Measurements from ENCODE around the gene THG1L. TPM values are rescaled to one million over a fixed set of nuclear protein-coding genes. Genes with fewer than 3 reads are reported as not detected.
"Not testable (repeated sequence)": the region's sequence is repeated elsewhere in the genome, so short reads cannot be mapped to it uniquely, and the experiment has no call there.

THG1L gene
- total and polyA plus RNA-seq, 2 donors (not counting 1 experiment from before 2014, with no cell fraction given) = 5.1 to 14.6 TPM

GRCh38 chr5:157698674-157699073 is 32.5 kb upstream of the THG1L start:
- peak; percentile 22 for DNase-seq
- CTCF ChIA-PET; H3K79me2 ChIP-seq (ENCODE audit: control insufficient read depth, insufficient read depth, low read length); H3K27me3 ChIP-seq (replicated peaks in 1 of 4; ENCODE audit: control extremely low read depth in 1 of 4, control insufficient read depth in 3 of 4, insufficient read depth in 4 of 4, low read length in 3 of 4); H3K9ac ChIP-seq (ENCODE audit: low read length); H3K4me3 Mint-ChIP-seq; POLR2A ChIA-PET; H3K27ac Mint-ChIP-seq; H3K4me1 Mint-ChIP-seq; H3K27me3 Mint-ChIP-seq; H3K4me2 ChIP-seq (replicated peaks; ENCODE audit: low read depth, low read length, poor library complexity, severe bottlenecking); H3K27ac ChIP-seq (ENCODE audit: low read length in 2 of 2); H2AFZ ChIP-seq (ENCODE audit: insufficient read depth, low read depth, low read length, poor library complexity, severe bottlenecking); H3K36me3 ChIP-seq (replicated peaks in 1 of 2; ENCODE audit: control extremely low read depth in 1 of 2, control insufficient read depth in 1 of 2, extremely low read depth in 1 of 2, insufficient read depth in 2 of 2, low read length in 1 of 2); ATAC-seq (ENCODE audit: low read depth); H4K20me1 ChIP-seq (ENCODE audit: control insufficient read depth, insufficient read depth, low read length, poor library complexity, severe bottlenecking); H3K9me3 Mint-ChIP-seq (ENCODE audit: insufficient read depth); intact Hi-C loops (cut with micrococcal nuclease); H3K4me3 ChIP-seq (ENCODE audit: control extremely low read depth in 1 of 5, extremely low read depth in 1 of 5, insufficient read depth in 1 of 5, low read depth in 2 of 5, low read length in 4 of 5); H3K4me1 ChIP-seq (ENCODE audit: control insufficient read depth in 2 of 2, insufficient read depth in 2 of 2, low read length in 2 of 2): not testable (repeated sequence)
- 80% methylated on average over 3 of the region's 4 CpGs for WGBS (ENCODE audit: insufficient coverage)
- peaks cover 7 to 25% (median 12%) of the 10 kb centered on the region in 3 donors for H3K9me3 ChIP-seq (ENCODE audit: control extremely low read depth in 1 of 3, control insufficient read depth in 2 of 3, insufficient read depth in 1 of 3, low read length in 2 of 3)

- Histone ChIP-seq H3K79me2 (ENCODE audit: control insufficient read depth, insufficient read depth, low read length) (no peaks in the 10 kb centered on the region), H3K27ac (ENCODE audit: low read length in 2 of 2) (no peak overlapping the region), H3K36me3 (replicated peaks in 1 of 2; ENCODE audit: control extremely low read depth in 1 of 2, control insufficient read depth in 1 of 2, extremely low read depth in 1 of 2, insufficient read depth in 2 of 2, low read length in 1 of 2) (no peaks in the 10 kb centered on the region), H3K4me1 (ENCODE audit: control insufficient read depth in 2 of 2, insufficient read depth in 2 of 2, low read length in 2 of 2) (no peaks in the 10 kb centered on the region), H2AFZ (ENCODE audit: insufficient read depth, low read depth, low read length, poor library complexity, severe bottlenecking) (no peak overlapping the region), H3K4me3 (ENCODE audit: control extremely low read depth in 1 of 5, extremely low read depth in 1 of 5, insufficient read depth in 1 of 5, low read depth in 2 of 5, low read length in 4 of 5) (no peak overlapping the region), H3K9me3 (ENCODE audit: control extremely low read depth in 1 of 3, control insufficient read depth in 2 of 3, insufficient read depth in 1 of 3, low read length in 2 of 3) (peaks cover 4 to 10% (median 5%) of the 10 kb centered on the region in 3 donors), H3K9ac (ENCODE audit: low read length) (no peak overlapping the region), H3K4me2 (replicated peaks; ENCODE audit: low read depth, low read length, poor library complexity, severe bottlenecking) (no peak overlapping the region), H4K20me1 (ENCODE audit: control insufficient read depth, insufficient read depth, low read length, poor library complexity, severe bottlenecking) (no peaks in the 10 kb centered on the region), H3K27me3 (replicated peaks in 1 of 4; ENCODE audit: control extremely low read depth in 1 of 4, control insufficient read depth in 3 of 4, insufficient read depth in 4 of 4, low read length in 3 of 4) (no peaks in the 10 kb centered on the region)
- no peak overlapping the region for H3K27ac Mint-ChIP-seq
- WGBS (ENCODE audit: insufficient coverage) = no CpG with 5 or more reads among the region's 3 CpGs
- ATAC-seq (ENCODE audit: low read depth) (no peak), DNase-seq (no peak)
- H3K9me3 Mint-ChIP-seq (ENCODE audit: insufficient read depth) = peaks cover 2% of the 10 kb centered on the region
- ChIA-PET POLR2A (no interaction called here), CTCF (no interaction called here)
- H3K27me3 Mint-ChIP-seq = no peaks in the 10 kb centered on the region
- no peak overlapping the region for H3K4me3 Mint-ChIP-seq
- TF ChIP-seq CTCF (IDR thresholded peaks at IDR 0.05) (no peak), EZH2 (IDR thresholded peaks at IDR 0.05; ENCODE audit: borderline replicate concordance, insufficient read depth, low read depth, low read length, poor library complexity, severe bottlenecking) (no peak)
- no peaks in the 10 kb centered on the region for H3K4me1 Mint-ChIP-seq
- intact Hi-C loops (cut with micrococcal nuclease) = no loop called here
These were observed 27.5 kb upstream of the THG1L start for GRCh38 chr5:157703736-157704135.

Data from B cell (primary cell).